ENCODE data around the gene MAP3K10.

GRCh38 chr19:40240332-40240731 is 49.1 kb downstream of the MAP3K10 start:
- no peak for TF ChIP-seq CTCF (IDR thresholded peaks at IDR 0.05)
- TF ChIP-seq POLR2A (IDR thresholded peaks at IDR 0.05), result no peak
- no peak for TF ChIP-seq POLR2AphosphoS5 (IDR thresholded peaks at IDR 0.05)

Measured in prostate gland (tissue), 2 donors.